WTC11 (cell line): Measurements from ENCODE around the gene DDI1. TPM values are rescaled to one million over a fixed set of nuclear protein-coding genes. Genes with fewer than 3 reads are reported as not detected.

Source experiments
- ATAC-seq: fragments of 200-7000 bp; cut with Tn5 transposase; 2 replicates; pipeline ENCODE4 v1.10.0; 2021; ENCODE audit warnings: mild to moderate bottlenecking, moderate library complexity
- CTCF ChIA-PET: fragments of 300-600 bp; sonication (Branson Sonifier 250); formaldehyde crosslinking; loops from one replicate; lab custom pipeline; 2021; ENCODE audit warnings: antibody characterized with exemption; lab: Charles Lee
- POLR2A ChIA-PET: fragments of 350-600 bp; sonication (Branson Sonifier 250); formaldehyde crosslinking; loops from one replicate; lab custom pipeline; 2021; ENCODE audit warnings: antibody characterized with exemption; lab: Charles Lee
- DNase-seq: peaks from one replicate; pipeline ENCODE4 v3.0.0; 2021; ENCODE audit warnings: low spot score
- H3K27ac Mint-ChIP-seq: 2 replicates; pipeline ENCODE4 v1.8.0; 2021; ENCODE audit warnings: mixed read lengths
- H3K27me3 Mint-ChIP-seq: 2 replicates; pipeline ENCODE4 v1.8.0; 2021; ENCODE audit warnings: low read depth, mild to moderate bottlenecking, moderate library complexity, mixed read lengths
- H3K36me3 Mint-ChIP-seq: 2 replicates; pipeline ENCODE4 v1.8.0; 2021; ENCODE audit warnings: mixed read lengths
- H3K4me1 Mint-ChIP-seq: 2 replicates; pipeline ENCODE4 v1.8.0; 2022; ENCODE audit warnings: mixed read lengths
- H3K4me3 Mint-ChIP-seq: 2 replicates; pipeline ENCODE4 v1.8.0; 2021; ENCODE audit warnings: mild to moderate bottlenecking, moderate library complexity, mixed read lengths
- H3K9me3 Mint-ChIP-seq: 2 replicates; pipeline ENCODE4 v1.8.0; 2021; ENCODE audit warnings: mixed read lengths
- CBFB ChIP-seq: sonication (generic); formaldehyde crosslinking; IDR thresholded peaks from 2 replicates; pipeline ENCODE4 v1.8.1; 2022; ENCODE audit warnings: mild to moderate bottlenecking, low read depth, missing genetic modification reagents
- CREB1 ChIP-seq: sonication (generic); formaldehyde crosslinking; IDR thresholded peaks from 2 replicates; pipeline ENCODE4 v1.8.0; 2023; ENCODE audit warnings: mild to moderate bottlenecking, missing genetic modification reagents
- E2F5 ChIP-seq: sonication (generic); formaldehyde crosslinking; IDR thresholded peaks from 2 replicates; pipeline ENCODE4 v1.8.1; 2022; ENCODE audit warnings: mild to moderate bottlenecking, moderate library complexity, missing genetic modification reagents
- ERG ChIP-seq: fragments of 250-450 bp; sonication (Bioruptor Pico); IDR thresholded peaks from 2 replicates; pipeline ENCODE4 v1.8.0; 2021; ENCODE audit warnings: mild to moderate bottlenecking
- GABPB1 ChIP-seq: sonication (generic); formaldehyde crosslinking; IDR thresholded peaks from 2 replicates; pipeline ENCODE4 v1.8.1; 2023; ENCODE audit warnings: mild to moderate bottlenecking, missing genetic modification reagents
- GTF2I ChIP-seq: fragments of 250-450 bp; sonication (Bioruptor Pico); conservative IDR thresholded peaks from 2 replicates; pipeline ENCODE4 v1.4.0; 2021; ENCODE audit warnings: mild to moderate bottlenecking
- HMGA2 ChIP-seq: fragments of 250-450 bp; sonication (Bioruptor Pico); IDR thresholded peaks from 2 replicates; pipeline ENCODE4 v1.4.0; 2021; ENCODE audit warnings: mild to moderate bottlenecking, moderate library complexity
- HMGXB4 ChIP-seq: sonication (generic); formaldehyde crosslinking; IDR thresholded peaks from 2 replicates; pipeline ENCODE4 v1.8.1; 2023; ENCODE audit warnings: mild to moderate bottlenecking, moderate library complexity, missing genetic modification reagents
- MYBL2 ChIP-seq: sonication (generic); formaldehyde crosslinking; IDR thresholded peaks from 2 replicates; pipeline ENCODE4 v1.8.1; 2023; ENCODE audit warnings: mild to moderate bottlenecking, moderate library complexity, missing genetic modification reagents
- NFATC4 ChIP-seq: fragments of 250-450 bp; sonication (Bioruptor Pico); IDR thresholded peaks from 2 replicates; pipeline ENCODE4 v1.9.0; 2021; ENCODE audit warnings: mild to moderate bottlenecking
- PRRX2 ChIP-seq: fragments of 250-450 bp; sonication (Bioruptor Pico); IDR thresholded peaks from 2 replicates; pipeline ENCODE4 v1.8.0; 2021; ENCODE audit warnings: mild to moderate bottlenecking
- STAT6 ChIP-seq: sonication (generic); formaldehyde crosslinking; conservative IDR thresholded peaks from 2 replicates; pipeline ENCODE4 v1.8.1; 2023; ENCODE audit warnings: mild to moderate bottlenecking, low read depth, missing genetic modification reagents, moderate library complexity
- ZMAT4 ChIP-seq: fragments of 250-450 bp; sonication (Bioruptor Pico); IDR thresholded peaks from 2 replicates; pipeline ENCODE4 v1.9.0; 2021; ENCODE audit warnings: mild to moderate bottlenecking
- ZSCAN18 ChIP-seq: fragments of 250-450 bp; sonication (Bioruptor Pico); IDR thresholded peaks from 2 replicates; pipeline ENCODE4 v2.1.2; 2022; ENCODE audit warnings: mild to moderate bottlenecking, moderate library complexity
- total RNA-seq: library from RNA; stranded (reverse); gene quantifications from 3 replicates; pipeline ENCODE4 v1.2.3, GENCODE V29; 2021

The DDI1 gene
- total RNA-seq, 1 experiment from 2014 or later = not detected

GRCh38 chr11:104051778-104052177 is 15.3 kb downstream of the DDI1 start:
- no peak for ATAC-seq
- DNase-seq = no peak
- H3K36me3 Mint-ChIP-seq = no peaks in the 10 kb centered on the region
- TF ChIP-seq STAT6 (CRISPR knock-in tag) = no peak
- TF ChIP-seq HMGA2 (CRISPR knock-in tag) = no peak
- no peak for TF ChIP-seq MYBL2 (CRISPR knock-in tag)
- no peak for TF ChIP-seq GABPB1
- no peak for TF ChIP-seq HMGXB4 (CRISPR knock-in tag)
- no peak for TF ChIP-seq E2F5 (CRISPR knock-in tag)
- no peak for TF ChIP-seq ERG (CRISPR knock-in tag)
- TF ChIP-seq CREB1 (CRISPR knock-in tag) = no peak
- no peak for TF ChIP-seq CBFB (CRISPR knock-in tag)
- TF ChIP-seq PRRX2 (CRISPR knock-in tag) = no peak
- no peak for TF ChIP-seq NFATC4
- TF ChIP-seq, all 79 proteins: peak for 0
- ChIA-PET CTCF (no interaction called here), POLR2A (no interaction called here)
- Mint-ChIP-seq H3K9me3 (no peaks in the 10 kb centered on the region), H3K4me3 (no peak overlapping the region), H3K4me1 (peaks cover 17% of the 10 kb centered on the region), H3K27me3 (no peaks in the 10 kb centered on the region), H3K27ac (no peak overlapping the region)

- H3K27ac Mint-ChIP-seq = no peak overlapping the region
- ChIA-PET CTCF (no interaction called here), POLR2A (no interaction called here)
These were observed 17.5 kb downstream of the DDI1 start for GRCh38 chr11:104053743-104054478.

More at GRCh38 chr11:104053743-104054478, 17.5 kb downstream of the DDI1 start:
- no peaks in the 10 kb centered on the region for H3K9me3 Mint-ChIP-seq
- TF ChIP-seq GTF2I (CRISPR knock-in tag) = no peak
- TF ChIP-seq ZMAT4 = no peak
- TF ChIP-seq ZSCAN18 = no peak
- TF ChIP-seq, all 79 proteins: peak for 0
- DNase-seq = no peak
- ATAC-seq = no peak
- no peaks in the 10 kb centered on the region for H3K27me3 Mint-ChIP-seq
- no peaks in the 10 kb centered on the region for H3K36me3 Mint-ChIP-seq
- H3K4me1 Mint-ChIP-seq = peaks cover 17% of the 10 kb centered on the region
- H3K4me3 Mint-ChIP-seq = no peak overlapping the region
